Nephron progenitor cell (in vitro differentiated cells): ENCODE results near the gene LYRM4.
"Not testable (repeated sequence)": the region's sequence is repeated elsewhere in the genome, so short reads cannot be mapped to it uniquely, and the experiment has no call there.

ENCODE experiments used
- DNase-seq: peaks from one replicate; pipeline ENCODE4 v3.0.0; 2021
- H3K27ac Mint-ChIP-seq: 2 replicates; pipeline ENCODE4 v1.8.0; 2021; ENCODE audit warnings: mild to moderate bottlenecking, moderate library complexity, mixed read lengths
- H3K27me3 Mint-ChIP-seq: 2 replicates; pipeline ENCODE4 v1.8.0; 2021; ENCODE audit warnings: mild to moderate bottlenecking, low read depth, mixed read lengths; ENCODE audit not compliant: poor library complexity
- H3K36me3 Mint-ChIP-seq: 2 replicates; pipeline ENCODE4 v1.8.0; 2021; ENCODE audit warnings: low read depth, mixed read lengths
- H3K4me1 Mint-ChIP-seq: 2 replicates; pipeline ENCODE4 v1.8.0; 2021; ENCODE audit warnings: mixed read lengths
- H3K4me3 Mint-ChIP-seq: 2 replicates; pipeline ENCODE4 v1.8.0; 2021; ENCODE audit warnings: mild to moderate bottlenecking, moderate library complexity, mixed read lengths
- H3K9me3 Mint-ChIP-seq: 2 replicates; pipeline ENCODE4 v1.8.0; 2021; ENCODE audit warnings: mild to moderate bottlenecking, moderate library complexity, mixed read lengths
- TF ChIP-seq, protein P1 (sequence below): fragments of 200-600 bp; sonication (generic); IDR thresholded peaks from 2 replicates; pipeline ENCODE4 v1.5.0; 2021; ENCODE audit warnings: antibody characterized with exemption

The LYRM4 gene

DNA sequence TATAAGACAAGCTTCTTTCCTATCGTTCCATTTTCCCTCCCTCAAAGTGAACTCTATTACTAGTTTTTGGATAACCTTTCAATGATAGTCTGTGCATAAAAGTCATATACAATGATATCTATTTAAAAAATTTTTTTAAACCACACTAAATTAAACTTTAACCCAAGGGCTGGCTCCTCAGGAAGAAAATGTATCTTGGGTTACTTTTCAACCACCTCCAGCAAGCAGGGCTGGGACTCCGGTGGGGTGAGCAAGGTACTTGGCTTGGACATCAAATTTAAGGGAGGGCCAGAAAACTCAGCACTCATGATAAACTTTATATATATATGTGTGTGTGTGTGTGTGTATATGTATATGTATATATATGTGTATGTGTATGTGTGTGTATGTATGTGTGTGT is 189.5 kb downstream of the LYRM4 start:
- TF ChIP-seq, protein P1, sequence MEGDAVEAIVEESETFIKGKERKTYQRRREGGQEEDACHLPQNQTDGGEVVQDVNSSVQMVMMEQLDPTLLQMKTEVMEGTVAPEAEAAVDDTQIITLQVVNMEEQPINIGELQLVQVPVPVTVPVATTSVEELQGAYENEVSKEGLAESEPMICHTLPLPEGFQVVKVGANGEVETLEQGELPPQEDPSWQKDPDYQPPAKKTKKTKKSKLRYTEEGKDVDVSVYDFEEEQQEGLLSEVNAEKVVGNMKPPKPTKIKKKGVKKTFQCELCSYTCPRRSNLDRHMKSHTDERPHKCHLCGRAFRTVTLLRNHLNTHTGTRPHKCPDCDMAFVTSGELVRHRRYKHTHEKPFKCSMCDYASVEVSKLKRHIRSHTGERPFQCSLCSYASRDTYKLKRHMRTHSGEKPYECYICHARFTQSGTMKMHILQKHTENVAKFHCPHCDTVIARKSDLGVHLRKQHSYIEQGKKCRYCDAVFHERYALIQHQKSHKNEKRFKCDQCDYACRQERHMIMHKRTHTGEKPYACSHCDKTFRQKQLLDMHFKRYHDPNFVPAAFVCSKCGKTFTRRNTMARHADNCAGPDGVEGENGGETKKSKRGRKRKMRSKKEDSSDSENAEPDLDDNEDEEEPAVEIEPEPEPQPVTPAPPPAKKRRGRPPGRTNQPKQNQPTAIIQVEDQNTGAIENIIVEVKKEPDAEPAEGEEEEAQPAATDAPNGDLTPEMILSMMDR: no peak
- DNase-seq: no peak
- Mint-ChIP-seq H3K27ac (no peak overlapping the region), H3K4me1 (no peaks in the 10 kb centered on the region), H3K27me3 (peaks cover 6% of the 10 kb centered on the region), H3K36me3 (peaks cover 9% of the 10 kb centered on the region), H3K4me3 (no peak overlapping the region), H3K9me3 (peaks cover 20% of the 10 kb centered on the region)

DNA sequence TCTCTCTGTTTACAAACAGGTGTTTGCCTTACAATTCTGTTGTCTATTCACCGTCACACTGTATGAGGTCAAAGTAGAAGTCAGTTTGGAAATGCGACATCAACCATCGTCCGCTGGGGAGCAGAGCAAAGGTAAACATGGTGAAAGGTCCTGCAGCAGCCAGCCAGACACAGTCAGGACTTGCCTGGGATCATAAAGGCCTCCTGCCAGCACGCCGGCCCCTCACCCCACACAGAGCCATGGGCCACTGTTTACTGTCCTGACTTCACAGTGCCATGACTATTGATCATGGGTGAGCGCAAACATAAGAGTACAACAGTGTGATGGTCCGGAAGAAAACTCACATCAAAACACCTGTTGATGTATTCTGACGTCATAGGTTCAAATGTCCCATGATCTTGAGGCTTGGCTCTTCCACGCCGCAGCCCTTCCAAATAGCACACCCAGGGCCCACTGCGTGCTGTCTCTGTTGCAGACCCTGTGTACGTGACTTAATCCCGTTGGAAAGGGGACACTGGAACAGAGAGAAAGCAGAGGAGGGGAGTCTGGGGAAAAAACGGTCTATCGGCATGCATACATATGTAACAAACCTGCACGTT is 192.5 kb downstream of the LYRM4 start:
- no peak overlapping the region for H3K4me3 Mint-ChIP-seq
- H3K27ac Mint-ChIP-seq: no peak overlapping the region
- H3K4me1 Mint-ChIP-seq: no peaks in the 10 kb centered on the region
- no peak for DNase-seq
- peaks cover 3% of the 10 kb centered on the region for H3K27me3 Mint-ChIP-seq
- peaks cover 11% of the 10 kb centered on the region for H3K9me3 Mint-ChIP-seq
- peaks cover 9% of the 10 kb centered on the region for H3K36me3 Mint-ChIP-seq
- TF ChIP-seq, protein P1: no peak

DNA sequence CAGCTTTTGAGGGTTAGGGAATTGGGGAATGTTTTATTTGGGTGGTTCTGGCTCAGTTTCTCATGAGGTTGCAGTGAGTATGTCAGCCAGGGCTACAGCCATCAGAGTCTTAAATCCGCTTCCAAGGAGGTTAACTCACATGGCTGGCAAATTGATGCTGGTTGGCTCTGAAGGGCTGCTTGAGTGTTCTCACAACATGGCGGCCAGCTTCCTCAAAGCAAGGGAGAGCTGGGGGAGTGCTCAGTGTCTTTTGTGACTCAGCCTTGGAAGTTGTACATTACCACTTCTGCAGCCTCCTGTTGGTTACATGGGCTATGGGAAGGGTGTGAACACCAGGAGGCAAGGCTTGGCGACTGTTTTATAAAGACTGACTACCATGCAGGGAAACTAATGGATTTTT is 193.4 kb downstream of the LYRM4 start:
- Mint-ChIP-seq H3K36me3 (peaks cover 9% of the 10 kb centered on the region), H3K27ac (no peak overlapping the region), H3K4me3 (no peak overlapping the region), H3K27me3 (peaks cover 3% of the 10 kb centered on the region), H3K4me1 (no peaks in the 10 kb centered on the region), H3K9me3 (peaks cover 11% of the 10 kb centered on the region)
- DNase-seq: no peak
- TF ChIP-seq, protein P1: no peak

DNA sequence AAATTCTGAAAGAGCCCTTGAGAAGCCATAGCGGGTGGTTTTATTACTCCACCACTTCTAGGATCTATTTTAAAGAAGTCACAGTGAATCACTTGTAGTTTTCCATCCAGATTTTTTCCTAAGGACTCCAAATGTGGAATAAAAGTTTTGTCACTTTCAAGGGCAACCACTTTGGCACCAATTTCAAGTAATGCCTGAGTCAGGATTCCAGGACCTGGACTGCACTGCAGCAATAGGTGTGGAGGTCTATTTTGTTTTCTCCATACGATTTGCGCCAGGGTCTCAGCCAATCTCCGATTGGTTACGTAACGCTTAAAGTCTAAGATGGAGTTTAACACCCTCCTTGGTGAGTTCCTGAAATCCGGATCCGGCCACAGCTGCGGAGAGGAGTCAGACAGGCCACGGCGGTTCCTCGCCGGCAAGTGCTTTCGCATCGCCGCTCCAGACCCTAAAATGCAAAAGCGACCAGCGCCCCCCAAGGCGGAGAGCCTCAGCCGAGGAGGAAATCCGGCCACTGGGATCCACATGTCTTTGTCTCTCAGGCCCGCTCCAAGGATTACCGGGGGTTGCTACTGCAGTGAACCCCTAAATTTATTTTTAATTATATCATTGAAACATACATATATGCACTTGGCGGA is 194.2 kb downstream of the LYRM4 start:
- Mint-ChIP-seq H3K4me3 (no peak overlapping the region), H3K36me3 (peaks cover 9% of the 10 kb centered on the region), H3K9me3 (peaks cover 11% of the 10 kb centered on the region), H3K27ac (no peak overlapping the region), H3K4me1 (no peaks in the 10 kb centered on the region), H3K27me3 (peaks cover 3% of the 10 kb centered on the region)
- no peak for DNase-seq
- TF ChIP-seq, protein P1: no peak

DNA sequence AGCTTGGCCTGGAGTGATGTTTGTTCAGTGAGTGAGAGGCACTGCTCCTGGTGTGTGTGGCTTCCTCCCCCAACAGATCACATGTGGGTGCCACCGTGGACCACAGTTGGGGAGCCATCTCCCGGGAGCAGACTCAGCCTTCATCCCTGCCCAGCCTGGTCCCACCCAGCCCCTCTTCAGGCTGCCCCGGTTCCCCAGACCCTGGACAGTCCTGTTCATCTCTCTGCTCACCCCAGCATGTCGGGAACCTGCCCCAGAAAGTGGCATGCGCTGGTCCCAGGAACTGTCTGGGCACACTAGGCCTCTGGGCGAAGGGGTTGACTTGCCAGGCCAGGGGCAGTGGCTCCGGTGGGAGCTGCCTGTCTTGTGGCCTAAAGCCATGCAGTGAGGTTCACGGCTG is 197.1 kb downstream of the LYRM4 start:
- H3K27me3 Mint-ChIP-seq: peaks cover 10% of the 10 kb centered on the region
- H3K36me3 Mint-ChIP-seq: peaks cover 9% of the 10 kb centered on the region
- H3K4me3 Mint-ChIP-seq: no peak overlapping the region
- peaks cover 7% of the 10 kb centered on the region for H3K4me1 Mint-ChIP-seq
- H3K27ac Mint-ChIP-seq: no peak overlapping the region
- no peak for DNase-seq
- peaks cover 11% of the 10 kb centered on the region for H3K9me3 Mint-ChIP-seq
- TF ChIP-seq, protein P1: no peak

DNA sequence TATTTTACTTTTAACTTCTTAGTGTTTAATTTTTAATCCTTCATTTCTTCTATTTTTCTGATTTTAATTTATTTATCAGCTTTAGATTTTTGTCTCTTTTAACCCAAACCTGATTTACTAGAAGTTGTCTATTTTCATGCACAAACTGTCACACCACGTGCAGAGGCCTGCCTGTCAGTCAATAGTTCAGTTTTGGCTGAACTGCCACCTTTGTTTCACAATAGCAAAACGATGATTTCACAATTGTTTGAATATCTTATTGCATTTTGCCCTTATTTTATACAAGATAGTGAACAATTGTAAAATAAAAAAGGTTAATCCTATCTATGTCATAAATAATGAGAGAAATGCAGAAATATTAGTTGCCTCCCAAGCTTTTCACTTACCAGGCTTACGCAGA is 199.6 kb downstream of the LYRM4 start:
- no peak overlapping the region for H3K4me3 Mint-ChIP-seq
- peaks cover 12% of the 10 kb centered on the region for H3K4me1 Mint-ChIP-seq
- H3K27me3 Mint-ChIP-seq: peaks cover 10% of the 10 kb centered on the region
- H3K27ac Mint-ChIP-seq: no peak overlapping the region
- no peak for DNase-seq
- no peaks in the 10 kb centered on the region for H3K9me3 Mint-ChIP-seq
- H3K36me3 Mint-ChIP-seq: no peaks in the 10 kb centered on the region
- TF ChIP-seq, protein P1: no peak

DNA sequence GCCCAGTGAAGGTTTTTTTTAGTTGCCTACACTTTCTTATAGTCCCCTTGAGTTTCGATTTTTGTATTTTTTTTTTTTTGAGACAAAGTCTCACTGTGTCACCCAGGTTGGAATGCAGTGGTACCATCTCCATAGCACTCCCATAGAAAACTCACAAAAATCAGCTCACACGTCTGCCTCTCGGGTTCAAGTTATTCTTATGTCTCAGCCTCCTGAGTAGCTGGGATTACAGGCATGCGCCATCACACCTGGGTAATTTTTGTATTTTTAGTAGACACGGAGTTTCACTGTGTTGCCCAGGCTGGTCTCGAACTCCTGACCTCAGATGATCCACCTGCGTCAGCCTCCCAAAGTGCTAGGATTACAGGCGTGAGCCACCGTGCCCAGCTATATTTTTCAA is 200.3 kb downstream of the LYRM4 start:
- H3K27me3 Mint-ChIP-seq, H3K4me3 Mint-ChIP-seq, H3K9me3 Mint-ChIP-seq, H3K27ac Mint-ChIP-seq, H3K36me3 Mint-ChIP-seq, DNase-seq: not testable (repeated sequence)
- peaks cover 12% of the 10 kb centered on the region for H3K4me1 Mint-ChIP-seq
